Cardiac fibroblast (primary cell): ENCODE results near the gene HBEGF.

Experiments
- DNase-seq, 2 donors: peaks; one replicate each; pipeline versions ENCODE4 v3.0.0 to v3.0.0-alpha.2; 2010; ENCODE audit warnings: low read depth in 2 of 2
- H3K4me3 ChIP-seq, 2 donors: replicated peaks in 1 of 2; 1 replicate in 1 of 2; 2 replicates in 1 of 2; pipeline ENCODE4 v1.5.1; 2011; ENCODE audit warnings: low read depth in 2 of 2, low read length in 2 of 2, mild to moderate bottlenecking in 2 of 2, moderate library complexity in 1 of 2
- TF ChIP-seq, protein P1 (sequence below): IDR thresholded peaks from one replicate; pipeline ENCODE4 v1.5.1; 2011; ENCODE audit warnings: low read depth, mild to moderate bottlenecking, low read length, inconsistent platforms

HBEGF gene

DNA sequence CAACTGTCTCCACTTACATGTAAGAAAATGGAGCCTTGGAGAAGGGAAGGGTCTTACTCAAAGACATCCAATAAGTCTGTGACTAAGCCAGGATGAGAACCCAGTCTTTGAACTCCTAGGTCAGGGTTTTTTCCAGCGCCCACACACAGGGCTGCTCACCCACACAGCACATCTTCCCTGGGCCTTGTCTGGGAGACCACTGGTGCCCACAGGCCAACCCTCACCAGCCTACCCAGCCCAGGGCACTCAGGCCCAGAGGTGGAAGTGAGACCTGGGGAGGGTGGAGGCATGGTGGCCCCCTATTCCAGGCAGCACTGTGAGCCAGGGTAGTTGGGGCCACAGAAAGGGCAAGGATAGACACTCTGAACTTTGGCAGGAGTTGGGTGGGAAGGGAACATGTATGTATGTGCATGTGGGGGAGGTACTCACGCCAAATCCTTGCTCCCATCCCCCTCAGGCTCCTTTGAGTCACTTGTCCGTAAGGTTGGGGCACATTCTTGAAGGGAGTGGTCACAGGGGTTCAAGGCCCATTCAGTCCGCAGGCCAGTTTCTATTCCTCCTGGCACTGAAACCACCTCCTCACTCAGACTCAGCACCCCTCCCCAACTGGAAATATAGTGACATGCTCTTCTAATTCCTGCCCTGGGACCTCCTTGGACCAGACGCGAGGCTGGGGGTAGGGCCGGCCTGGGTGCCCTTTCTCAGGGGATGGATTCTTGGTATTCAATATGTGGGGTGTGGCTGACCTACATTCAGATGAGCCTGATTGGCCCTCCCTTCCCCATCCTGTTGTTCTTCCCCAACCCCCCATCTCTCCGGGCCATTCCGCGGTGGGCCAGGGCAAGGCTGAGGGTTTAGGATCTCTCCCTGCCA lies 10.7 kb upstream of the HBEGF start:
- H3K4me3 ChIP-seq: no peak overlapping the region
- TF ChIP-seq, protein P1, sequence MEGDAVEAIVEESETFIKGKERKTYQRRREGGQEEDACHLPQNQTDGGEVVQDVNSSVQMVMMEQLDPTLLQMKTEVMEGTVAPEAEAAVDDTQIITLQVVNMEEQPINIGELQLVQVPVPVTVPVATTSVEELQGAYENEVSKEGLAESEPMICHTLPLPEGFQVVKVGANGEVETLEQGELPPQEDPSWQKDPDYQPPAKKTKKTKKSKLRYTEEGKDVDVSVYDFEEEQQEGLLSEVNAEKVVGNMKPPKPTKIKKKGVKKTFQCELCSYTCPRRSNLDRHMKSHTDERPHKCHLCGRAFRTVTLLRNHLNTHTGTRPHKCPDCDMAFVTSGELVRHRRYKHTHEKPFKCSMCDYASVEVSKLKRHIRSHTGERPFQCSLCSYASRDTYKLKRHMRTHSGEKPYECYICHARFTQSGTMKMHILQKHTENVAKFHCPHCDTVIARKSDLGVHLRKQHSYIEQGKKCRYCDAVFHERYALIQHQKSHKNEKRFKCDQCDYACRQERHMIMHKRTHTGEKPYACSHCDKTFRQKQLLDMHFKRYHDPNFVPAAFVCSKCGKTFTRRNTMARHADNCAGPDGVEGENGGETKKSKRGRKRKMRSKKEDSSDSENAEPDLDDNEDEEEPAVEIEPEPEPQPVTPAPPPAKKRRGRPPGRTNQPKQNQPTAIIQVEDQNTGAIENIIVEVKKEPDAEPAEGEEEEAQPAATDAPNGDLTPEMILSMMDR: no peak

GRCh38 chr5:140355546-140355945 lies 9.1 kb upstream of the HBEGF start:
- DNase-seq: no peak
- no peak overlapping the region for H3K4me3 ChIP-seq
- TF ChIP-seq, protein P1: no peak

More for the DNA sequence above, 10.7 kb upstream of the HBEGF start:
- DNase-seq: no peak

DNA sequence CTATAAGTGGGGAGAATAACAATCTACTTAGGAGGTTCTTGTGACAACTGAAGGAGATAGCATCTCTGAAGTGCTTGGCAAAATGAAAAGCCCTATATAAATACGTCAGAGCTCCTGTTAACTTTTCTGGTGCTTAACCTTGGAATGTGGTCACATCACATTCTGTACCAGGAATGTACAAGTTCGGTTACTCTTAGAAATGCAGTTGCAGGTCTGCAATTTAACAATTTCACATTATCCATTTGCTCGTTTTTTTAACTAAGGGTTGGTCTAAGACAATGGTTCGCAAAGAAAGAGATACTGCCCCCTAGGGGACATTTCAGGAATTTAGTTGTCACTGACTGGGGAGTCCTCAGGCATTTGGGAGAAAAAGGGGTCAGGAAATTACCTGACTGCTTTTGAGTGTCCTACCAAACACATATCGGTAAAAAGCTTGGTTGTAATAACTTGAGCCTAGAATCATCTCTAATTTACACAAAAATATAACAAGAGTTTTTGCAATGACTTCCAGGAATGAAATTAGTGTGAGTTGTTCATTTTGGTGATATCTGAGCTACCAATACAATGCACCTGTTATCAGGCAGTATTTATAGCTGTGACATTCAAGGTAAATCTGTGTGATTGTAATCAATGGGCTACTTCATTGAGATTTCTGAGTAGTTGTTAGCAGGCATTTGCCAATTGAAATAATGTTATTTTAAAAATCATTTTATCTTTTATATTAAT lies 5.4 kb upstream of the HBEGF start:
- TF ChIP-seq, protein P1: peak; percentile 81
- DNase-seq: peak; percentile 78 to 84
- H3K4me3 ChIP-seq: no peak overlapping the region

GRCh38 chr5:140349244-140349643 lies 2.8 kb upstream of the HBEGF start:
- H3K4me3 ChIP-seq: no peak overlapping the region
- TF ChIP-seq, protein P1: no peak
- no peak for DNase-seq

DNA sequence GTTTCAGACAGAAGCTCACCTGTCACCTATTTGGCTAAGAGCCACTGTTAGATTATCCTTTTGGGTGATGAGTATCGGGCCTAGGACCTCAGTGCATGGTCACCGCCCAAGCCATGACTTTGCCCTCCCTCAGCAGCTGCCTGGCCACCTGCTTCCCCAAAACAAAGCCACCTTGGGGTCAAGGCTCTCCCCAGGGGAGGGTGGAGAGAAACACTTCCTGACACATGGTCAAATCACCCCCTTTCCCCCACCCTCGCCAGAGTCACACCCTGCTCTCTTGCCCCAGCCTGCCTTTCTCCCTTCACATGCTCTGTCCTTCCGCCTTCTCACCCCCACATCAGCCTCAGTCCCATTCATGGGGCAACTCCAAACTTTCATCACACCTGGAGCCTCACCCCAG lies 1.7 kb upstream of the HBEGF start:
- TF ChIP-seq, protein P1: no peak
- no peak for DNase-seq
- H3K4me3 ChIP-seq: no peak overlapping the region

GRCh38 chr5:140347360-140347759 lies 957 bp upstream of the HBEGF start:
- TF ChIP-seq, protein P1: no peak
- H3K4me3 ChIP-seq: no peak overlapping the region
- no peak for DNase-seq
